ENCODE results near the gene TTC9C.

The TTC9C gene

GRCh38 chr11:62716816-62717215 lies 11.5 kb upstream of the TTC9C start:
- Histone ChIP-seq H3K4me3 (no peak overlapping the region), H3K9me3 (no peaks in the 10 kb centered on the region), H3K36me3 (peaks cover 89 to 100% (median 95%) of the 10 kb centered on the region in 3 donors), H3K4me1 (peaks cover 0 to 2% (median 0%) of the 10 kb centered on the region in 4 donors), H3K27ac (no peak overlapping the region), H3K27me3 (no peaks in the 10 kb centered on the region)
- intact Hi-C loops (cut with DNase I; ENCODE audit: low total_unique reads): no loop called here
- TF ChIP-seq CTCF (IDR thresholded peaks at IDR 0.05): no peak
- no peak for DNase-seq

GRCh38 chr11:62719302-62719978 lies 8.8 kb upstream of the TTC9C start:
- Histone ChIP-seq H3K27me3 (no peaks in the 10 kb centered on the region), H3K9me3 (no peaks in the 10 kb centered on the region), H3K4me3 (no peak overlapping the region), H3K36me3 (peaks cover 96 to 99% (median 97%) of the 10 kb centered on the region in 3 donors), H3K27ac (no peak overlapping the region), H3K4me1 (peaks cover 0 to 17% (median 11%) of the 10 kb centered on the region in 4 donors)
- intact Hi-C loops (cut with DNase I; ENCODE audit: low total_unique reads): no loop called here
- no peak for TF ChIP-seq CTCF (IDR thresholded peaks at IDR 0.05)
- no peak for DNase-seq

- intact Hi-C loops (cut with DNase I; ENCODE audit: low total_unique reads): no loop called here
- H3K27ac ChIP-seq: no peak overlapping the region
- H3K36me3 ChIP-seq: peaks cover 70 to 73% (median 72%) of the 10 kb centered on the region in 3 donors
- H3K4me1 ChIP-seq: peaks cover 0 to 34% (median 23%) of the 10 kb centered on the region in 4 donors
- H3K27me3 ChIP-seq: no peaks in the 10 kb centered on the region
- no peak for DNase-seq
- no peak overlapping the region for H3K4me3 ChIP-seq
- H3K9me3 ChIP-seq: no peaks in the 10 kb centered on the region
- TF ChIP-seq CTCF (IDR thresholded peaks at IDR 0.05): no peak
Observed at GRCh38 chr11:62721994-62722393, 6.3 kb upstream of the TTC9C start.

DNA sequence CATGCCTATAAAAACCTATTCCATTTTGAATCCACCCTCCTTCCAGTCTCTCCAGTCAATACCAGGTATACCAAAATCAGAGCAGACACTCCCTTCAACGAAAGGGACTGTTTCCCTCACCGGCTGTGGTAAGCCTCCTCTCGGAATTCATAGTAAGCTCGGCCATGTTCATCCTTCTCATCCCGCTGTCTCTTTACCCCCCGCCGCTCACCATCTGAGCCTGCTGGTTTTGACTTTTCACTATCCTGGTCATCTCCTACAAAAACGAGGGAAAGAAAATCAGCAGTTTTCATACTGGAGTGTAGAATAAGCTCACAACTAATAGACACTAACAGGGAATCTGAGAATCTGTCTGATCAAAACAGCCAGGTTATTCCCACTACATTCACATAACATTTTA lies 4.1 kb upstream of the TTC9C start:
- intact Hi-C loops (cut with DNase I; ENCODE audit: low total_unique reads): no loop called here
- H3K36me3 ChIP-seq: peaks cover 49 to 51% (median 50%) of the 10 kb centered on the region in 3 donors
- peaks cover 0 to 36% (median 23%) of the 10 kb centered on the region in 4 donors for H3K4me1 ChIP-seq
- peak overlapping the region; percentile 85 to 89 for H3K4me3 ChIP-seq
- no peaks in the 10 kb centered on the region for H3K27me3 ChIP-seq
- peak overlapping the region; percentile 2 to 90 for H3K27ac ChIP-seq
- no peaks in the 10 kb centered on the region for H3K9me3 ChIP-seq
- no peak for DNase-seq
- TF ChIP-seq CTCF (IDR thresholded peaks at IDR 0.05): no peak

DNA sequence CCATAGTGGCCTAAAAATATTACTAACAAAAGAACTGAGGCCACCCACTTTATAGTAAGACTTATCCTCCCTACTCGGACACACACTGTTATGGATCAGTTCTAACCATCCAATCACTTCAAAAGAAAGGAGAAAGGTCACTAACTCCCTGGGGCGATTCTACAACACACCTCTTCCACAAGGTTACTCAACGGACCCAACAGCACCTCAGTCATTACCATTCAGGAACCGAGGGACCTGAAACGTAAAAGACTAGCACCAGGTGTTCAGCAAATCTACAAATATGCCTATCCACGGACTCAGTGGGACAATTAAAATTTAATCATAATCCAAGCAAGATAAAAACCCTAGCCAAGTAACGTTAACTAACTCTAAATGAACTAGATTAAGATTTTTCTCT lies 2.6 kb upstream of the TTC9C start:
- H3K36me3 ChIP-seq: peaks cover 34 to 37% (median 37%) of the 10 kb centered on the region in 3 donors
- H3K4me3 ChIP-seq: peak overlapping the region; percentile 85 to 89
- no peak for TF ChIP-seq CTCF (IDR thresholded peaks at IDR 0.05)
- H3K4me1 ChIP-seq: peaks cover 0 to 50% (median 37%) of the 10 kb centered on the region in 4 donors
- no peaks in the 10 kb centered on the region for H3K27me3 ChIP-seq
- H3K27ac ChIP-seq: peak overlapping the region; percentile 88 to 90
- DNase-seq: no peak
- no peaks in the 10 kb centered on the region for H3K9me3 ChIP-seq
- intact Hi-C loops (cut with DNase I; ENCODE audit: low total_unique reads): no loop called here
